Ascending aorta (tissue), 2 donors: Measurements from ENCODE around the gene KMT5B. TPM values are rescaled to one million over a fixed set of nuclear protein-coding genes. Genes with fewer than 3 reads are reported as not detected.

Experiments
- DNase-seq, 2 donors: peaks; one replicate each; pipeline ENCODE4 v3.0.0-alpha.2; 2019; ENCODE audit warnings: low spot score in 2 of 2
- H3K27ac ChIP-seq, 2 donors: fragments of 200-600 bp; sonication (generic); one replicate each; pipeline ENCODE4 v1.5.1; 2016 to 2017; ENCODE audit warnings: mild to moderate bottlenecking in 1 of 2
- H3K27me3 ChIP-seq: fragments of 200-600 bp; sonication (generic); one replicate; pipeline ENCODE4 v1.5.1; 2017
- H3K36me3 ChIP-seq, 2 donors: fragments of 200-600 bp; sonication (generic); one replicate each; pipeline ENCODE4 v1.5.1; 2016
- H3K4me1 ChIP-seq, 2 donors: fragments of 200-600 bp; sonication (generic); one replicate each; pipeline ENCODE4 v1.5.1; 2016 to 2017; ENCODE audit warnings: mild to moderate bottlenecking in 1 of 2
- H3K4me3 ChIP-seq, 2 donors: fragments of 200-600 bp; sonication (generic); one replicate each; pipeline ENCODE4 v1.5.1; 2016 to 2017; ENCODE audit warnings: mild to moderate bottlenecking in 1 of 2
- H3K9me3 ChIP-seq, 2 donors: fragments of 200-600 bp; sonication (generic); one replicate each; pipeline ENCODE4 v1.5.1; 2016
- intact Hi-C: fragments of 100-400 bp; cut with DNase I; formaldehyde crosslinking; loops from one replicate; pipeline ENCODE4 v1.15.1; 2023
- total RNA-seq: library from RNA; depleted of rRNA; stranded (reverse); fragments of >200 nt; gene quantifications from one replicate; pipeline ENCODE4 v1.1.0, GENCODE V29; 2016
- TF ChIP-seq, protein P1 (sequence below), 3 experiments: fragments of 200-600 bp in 2 of 3; fragments of 450-650 bp in 1 of 3; sonication (generic) in 2 of 3; IDR thresholded peaks; one replicate each; pipeline ENCODE4 v1.5.1; 2016 to 2019; ENCODE audit warnings: antibody characterized with exemption in 3 of 3, mild to moderate bottlenecking in 1 of 3, moderate library complexity in 1 of 3

Gene KMT5B
- 82.0 TPM for total RNA-seq

DNA sequence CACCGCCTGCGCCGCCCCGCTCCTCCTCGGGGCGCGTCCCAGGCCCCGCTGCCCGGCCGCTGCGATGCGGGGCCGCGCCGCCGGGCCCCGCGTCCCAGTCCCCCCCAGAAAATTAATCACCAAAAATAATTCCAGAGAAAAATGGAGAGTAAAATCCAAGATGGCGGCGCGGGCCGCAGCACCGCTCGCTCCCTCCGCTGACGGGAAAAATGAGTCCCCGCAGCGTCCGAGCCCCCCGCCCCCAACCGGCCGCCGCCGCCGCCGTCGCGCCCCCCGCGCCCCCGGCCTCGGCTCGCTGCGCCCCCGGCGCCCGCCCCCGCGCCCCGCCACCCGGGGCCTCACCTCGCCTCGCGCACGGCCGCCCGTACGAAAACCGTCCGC, at the start of gene KMT5B:
Gene KMT5B (minus strand): TSS at position 162 of the 381 bp plus-strand sequence. CDS start 23,220 bp downstream, outside the sequence.
- DNase-seq = no peak
- peak within 1 kb of the TSS; percentile 90 to 92 for H3K4me3 ChIP-seq
- H3K9me3 ChIP-seq = no peaks in the 10 kb centered on the region
- no peaks in the 10 kb centered on the region for H3K27me3 ChIP-seq
- H3K36me3 ChIP-seq = no peaks in the 10 kb centered on the region
- H3K27ac ChIP-seq = peak within 1 kb of the TSS; percentile 96 to 100
- TF ChIP-seq, protein P1, sequence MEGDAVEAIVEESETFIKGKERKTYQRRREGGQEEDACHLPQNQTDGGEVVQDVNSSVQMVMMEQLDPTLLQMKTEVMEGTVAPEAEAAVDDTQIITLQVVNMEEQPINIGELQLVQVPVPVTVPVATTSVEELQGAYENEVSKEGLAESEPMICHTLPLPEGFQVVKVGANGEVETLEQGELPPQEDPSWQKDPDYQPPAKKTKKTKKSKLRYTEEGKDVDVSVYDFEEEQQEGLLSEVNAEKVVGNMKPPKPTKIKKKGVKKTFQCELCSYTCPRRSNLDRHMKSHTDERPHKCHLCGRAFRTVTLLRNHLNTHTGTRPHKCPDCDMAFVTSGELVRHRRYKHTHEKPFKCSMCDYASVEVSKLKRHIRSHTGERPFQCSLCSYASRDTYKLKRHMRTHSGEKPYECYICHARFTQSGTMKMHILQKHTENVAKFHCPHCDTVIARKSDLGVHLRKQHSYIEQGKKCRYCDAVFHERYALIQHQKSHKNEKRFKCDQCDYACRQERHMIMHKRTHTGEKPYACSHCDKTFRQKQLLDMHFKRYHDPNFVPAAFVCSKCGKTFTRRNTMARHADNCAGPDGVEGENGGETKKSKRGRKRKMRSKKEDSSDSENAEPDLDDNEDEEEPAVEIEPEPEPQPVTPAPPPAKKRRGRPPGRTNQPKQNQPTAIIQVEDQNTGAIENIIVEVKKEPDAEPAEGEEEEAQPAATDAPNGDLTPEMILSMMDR (IDR thresholded peaks at IDR 0.05) = no peak
- peaks cover 3 to 30% of the 10 kb centered on the region in 2 donors for H3K4me1 ChIP-seq
- intact Hi-C loops = loop anchor here (1.0 to 5.0 kb wide), 6 partner anchors 59 to 248 kb away; partner anchors contain the start of genes CHKA, LRP5 and PPP6R3

DNA sequence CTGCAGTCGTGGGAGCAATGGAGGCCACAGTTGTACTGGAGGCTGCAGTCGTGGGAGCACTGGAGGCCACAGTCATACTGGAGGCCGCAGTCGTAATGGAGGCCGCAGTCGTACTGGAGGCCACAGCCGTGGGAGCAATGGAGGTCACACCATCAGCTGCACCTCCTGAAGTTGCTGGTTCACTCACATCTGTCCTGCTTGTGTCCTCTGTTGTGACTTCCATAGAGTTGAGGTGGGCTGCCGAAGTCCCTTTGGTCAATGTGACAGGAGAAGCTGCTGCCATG, 49.4 kb upstream of the KMT5B start:
- H3K27ac ChIP-seq = no peak overlapping the region
- H3K4me3 ChIP-seq = no peak overlapping the region
- TF ChIP-seq, protein P1 (IDR thresholded peaks at IDR 0.05) = no peak
- H3K27me3 ChIP-seq = no peaks in the 10 kb centered on the region
- peaks cover 0 to 3% of the 10 kb centered on the region in 2 donors for H3K4me1 ChIP-seq
- peaks cover 62 to 70% of the 10 kb centered on the region in 2 donors for H3K36me3 ChIP-seq
- DNase-seq = peak in 1 of 2 donors; percentile 46
- intact Hi-C loops = no loop called here
- H3K9me3 ChIP-seq = no peaks in the 10 kb centered on the region

DNA sequence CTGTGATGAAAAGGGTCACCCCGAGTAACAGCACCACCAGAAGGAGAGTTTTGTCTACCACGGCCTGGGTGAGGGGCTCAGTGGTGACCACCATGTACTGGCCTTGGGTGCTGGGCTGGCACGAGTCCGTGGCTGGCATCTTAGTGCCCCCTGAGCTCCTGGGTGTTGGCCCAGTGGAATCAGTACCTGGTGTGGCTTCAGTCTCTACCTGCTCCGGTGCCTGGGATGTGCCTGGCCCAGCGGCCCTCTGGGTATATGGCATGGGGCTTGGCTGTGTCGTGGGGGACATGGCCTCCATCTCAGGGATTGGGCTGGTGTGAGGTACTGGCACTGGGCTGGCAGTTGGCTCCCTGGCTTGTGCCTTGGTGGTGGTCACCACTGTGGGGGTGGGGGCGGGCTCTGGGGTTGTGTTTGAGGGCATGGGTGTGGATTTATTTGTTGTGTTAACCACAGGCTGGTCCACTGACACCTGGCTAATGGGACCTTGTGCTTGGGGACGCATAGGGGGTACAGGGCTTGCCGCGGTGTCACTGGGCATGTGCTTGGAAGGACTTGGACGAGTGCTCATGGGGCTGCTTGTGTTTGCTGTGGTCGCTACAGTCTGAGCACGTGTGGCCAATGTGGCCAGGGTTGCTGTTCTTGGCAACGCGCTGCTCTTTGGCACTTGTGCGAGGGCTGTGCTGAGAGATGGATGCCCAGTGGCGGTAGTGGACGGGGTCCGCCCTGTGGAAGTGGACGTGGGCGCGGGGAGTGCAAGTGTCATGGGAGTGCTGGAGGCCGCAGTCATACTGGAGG, 48.9 kb upstream of the KMT5B start:
- Histone ChIP-seq H3K4me3 (no peak overlapping the region), H3K9me3 (no peaks in the 10 kb centered on the region), H3K27ac (no peak overlapping the region), H3K36me3 (peaks cover 56 to 64% of the 10 kb centered on the region in 2 donors), H3K27me3 (no peaks in the 10 kb centered on the region), H3K4me1 (peaks cover 0 to 3% of the 10 kb centered on the region in 2 donors)
- intact Hi-C loops = no loop called here
- peak in 1 of 2 donors; percentile 56 for DNase-seq
- TF ChIP-seq, protein P1 (IDR thresholded peaks at IDR 0.05) = no peak

DNA sequence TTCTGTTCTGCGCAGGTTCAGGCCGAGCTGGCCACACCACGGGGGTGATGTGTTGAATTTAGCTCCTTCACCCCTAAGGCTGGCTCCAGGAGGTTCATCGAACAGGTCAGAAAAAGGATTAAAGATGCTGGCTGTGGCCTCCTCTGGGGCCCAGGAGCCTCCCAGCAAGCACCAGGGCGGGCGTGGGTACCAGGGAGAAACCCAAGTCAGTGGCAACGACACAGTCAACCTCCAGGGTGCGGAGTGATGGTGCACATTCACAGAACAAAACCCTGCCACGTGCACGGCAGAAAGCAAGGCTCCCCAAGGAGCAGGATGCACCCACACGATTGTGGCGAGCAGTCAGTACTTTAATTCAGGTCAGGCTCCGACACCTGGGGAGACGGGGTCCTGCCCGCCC, 47.9 kb upstream of the KMT5B start:
- TF ChIP-seq, protein P1 (IDR thresholded peaks at IDR 0.05) = no peak
- peaks cover 0 to 3% of the 10 kb centered on the region in 2 donors for H3K4me1 ChIP-seq
- intact Hi-C loops = no loop called here

DNA sequence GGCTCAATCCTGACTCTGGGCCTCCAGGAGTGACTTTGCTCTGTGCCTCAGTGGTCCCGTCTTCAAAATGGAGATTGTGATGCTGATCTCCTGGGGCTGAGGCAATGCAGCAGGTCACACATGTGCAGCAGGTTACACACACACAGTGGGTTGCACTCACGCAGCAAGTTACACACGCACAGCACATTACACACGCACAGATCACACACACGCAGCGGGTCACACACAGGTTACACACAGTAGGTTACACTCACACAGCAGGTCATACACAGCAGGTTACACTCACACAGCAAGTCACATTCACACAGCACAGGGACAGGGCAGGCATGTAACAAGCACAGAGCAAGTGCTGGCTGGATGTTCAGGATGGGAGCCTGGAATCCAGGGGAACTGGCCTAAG, 47.4 kb upstream of the KMT5B start:
- H3K4me3 ChIP-seq = no peak overlapping the region
- H3K27ac ChIP-seq = no peak overlapping the region
- H3K36me3 ChIP-seq = peaks cover 44 to 50% of the 10 kb centered on the region in 2 donors
- TF ChIP-seq, protein P1 (IDR thresholded peaks at IDR 0.05) = no peak
- peak in 1 of 2 donors; percentile 44 for DNase-seq
- H3K4me1 ChIP-seq = peaks cover 0 to 3% of the 10 kb centered on the region in 2 donors
- intact Hi-C loops = no loop called here
- no peaks in the 10 kb centered on the region for H3K27me3 ChIP-seq
- H3K9me3 ChIP-seq = no peaks in the 10 kb centered on the region

More for the DNA sequence above, 47.9 kb upstream of the KMT5B start:
- Histone ChIP-seq H3K4me3 (no peak overlapping the region), H3K27ac (no peak overlapping the region), H3K36me3 (peaks cover 47 to 55% of the 10 kb centered on the region in 2 donors), H3K27me3 (no peaks in the 10 kb centered on the region), H3K9me3 (no peaks in the 10 kb centered on the region)
- peak in 1 of 2 donors; percentile 50 for DNase-seq
